Esophagus squamous epithelium (tissue), 4 donors: Measurements from ENCODE around the gene KLF11.

ENCODE experiments used
- CTCF ChIP-seq, 6 experiments: fragments of 450-650 bp in 4 of 6; fragments of 200-600 bp in 2 of 6; sonication (generic) in 2 of 6; IDR thresholded peaks; one replicate each; pipeline ENCODE4 v1.5.1; 2016 to 2019; ENCODE audit warnings: antibody characterized with exemption in 6 of 6, mild to moderate bottlenecking in 4 of 6, moderate library complexity in 4 of 6
- POLR2A ChIP-seq, 4 donors: fragments of 450-650 bp; IDR thresholded peaks; one replicate each; pipeline ENCODE4 v1.6.1; 2017; ENCODE audit warnings: antibody characterized with exemption in 4 of 4, mild to moderate bottlenecking in 4 of 4, moderate library complexity in 3 of 4

- TF ChIP-seq CTCF (IDR thresholded peaks at IDR 0.05) (no peak), POLR2A (IDR thresholded peaks at IDR 0.05) (no peak)
These were observed 9.9 kb upstream of the KLF11 start for GRCh38 chr2:10033251-10034006.
